ENCODE results near the gene CCSER1. TPM values are rescaled to one million over a fixed set of nuclear protein-coding genes. Genes with fewer than 3 reads are reported as not detected.

CCSER1 gene
- total RNA-seq, 1 experiment from 2014 or later = 0.05 TPM

- ChIA-PET POLR2A (no interaction called here), CTCF (no interaction called here)
- Histone ChIP-seq H3K9me3 (ENCODE audit: control insufficient read depth, insufficient read depth, low read depth, low read length) (no peaks in the 10 kb centered on the region), H3K27ac (ENCODE audit: low read length) (no peak overlapping the region), H3K27me3 (ENCODE audit: control insufficient read depth, insufficient read depth, low read length) (no peaks in the 10 kb centered on the region), H3K36me3 (ENCODE audit: control insufficient read depth, insufficient read depth, low read length) (no peaks in the 10 kb centered on the region; the same call in 1 of the 2 replicates), H3K4me1 (ENCODE audit: control insufficient read depth, insufficient read depth, low read length) (no peaks in the 10 kb centered on the region), H3K4me3 (ENCODE audit: low read depth in 2 of 2, low read length in 2 of 2) (no peak overlapping the region)
- ATAC-seq (no peak), DNase-seq (ENCODE audit: low read depth, low spot score) (no peak)
- intact Hi-C loops (cut with micrococcal nuclease; ENCODE audit: unreplicated experiment) (no loop called here), in situ Hi-C loops (cut with HindIII; ENCODE audit: low pct_unique_long_range_greater_than_20kb, low sequenced_read_pairs) (no loop called here)
- no TSS peak for BruUV-seq (replicated peaks)
- no peak for TF ChIP-seq TCF7L2 (IDR thresholded peaks at IDR 0.05; ENCODE audit: low read depth, low read length)
- no peak for TF ChIP-seq REST (IDR thresholded peaks at IDR 0.05; ENCODE audit: insufficient read depth in 1 of 2, low read depth in 2 of 2, low read length in 1 of 2)
- no peak for TF ChIP-seq CTCF (IDR thresholded peaks at IDR 0.05)
- TF ChIP-seq POLR2AphosphoS5 (IDR thresholded peaks at IDR 0.05; ENCODE audit: low read depth, low read length) = no peak
- no peak for TF ChIP-seq SIN3A (IDR thresholded peaks at IDR 0.05; ENCODE audit: borderline replicate concordance, insufficient read depth, low read depth, low read length)
Measured at GRCh38 chr4:90160044-90160443, 32.9 kb downstream of the CCSER1 start.

GRCh38 chr4:90162566-90162965 is 35.4 kb downstream of the CCSER1 start:
- DNase-seq (ENCODE audit: low read depth, low spot score) = no peak
- intact Hi-C loops (cut with micrococcal nuclease; ENCODE audit: unreplicated experiment) = no loop called here
- no peaks in the 10 kb centered on the region; the same call in 1 of the 2 replicates for H3K36me3 ChIP-seq (ENCODE audit: control insufficient read depth, insufficient read depth, low read length)
- H3K9me3 ChIP-seq (ENCODE audit: control insufficient read depth, insufficient read depth, low read depth, low read length) = no peaks in the 10 kb centered on the region
- no peaks in the 10 kb centered on the region for H3K4me1 ChIP-seq (ENCODE audit: control insufficient read depth, insufficient read depth, low read length)
- no peaks in the 10 kb centered on the region for H3K27me3 ChIP-seq (ENCODE audit: control insufficient read depth, insufficient read depth, low read length)
- ChIA-PET CTCF (no interaction called here), POLR2A (no interaction called here)
- H3K27ac ChIP-seq (ENCODE audit: low read length) = no peak overlapping the region
- BruUV-seq (replicated peaks) = no TSS peak
- TF ChIP-seq CTCF (IDR thresholded peaks at IDR 0.05) (no peak), REST (IDR thresholded peaks at IDR 0.05; ENCODE audit: insufficient read depth in 1 of 2, low read depth in 2 of 2, low read length in 1 of 2) (no peak), SIN3A (IDR thresholded peaks at IDR 0.05; ENCODE audit: borderline replicate concordance, insufficient read depth, low read depth, low read length) (no peak), POLR2AphosphoS5 (IDR thresholded peaks at IDR 0.05; ENCODE audit: low read depth, low read length) (no peak), TCF7L2 (IDR thresholded peaks at IDR 0.05; ENCODE audit: low read depth, low read length) (no peak)
- no peak overlapping the region for H3K4me3 ChIP-seq (ENCODE audit: low read depth in 2 of 2, low read length in 2 of 2)
- ATAC-seq = no peak
- in situ Hi-C loops (cut with HindIII; ENCODE audit: low pct_unique_long_range_greater_than_20kb, low sequenced_read_pairs) = no loop called here
